ENCODE results near the gene RNF166. TPM values are rescaled to one million over a fixed set of nuclear protein-coding genes. Genes with fewer than 3 reads are reported as not detected.

The RNF166 gene
- total and polyA plus RNA-seq, 2 of the 13 experiments (the other 11 are each of a cell fraction or from before 2014, with no cell fraction given): 21.4 to 23.0 TPM

- TF ChIP-seq ZNF512 (CRISPR knock-in tag; IDR thresholded peaks at IDR 0.05) (no peak), ZNF292 (CRISPR knock-in tag; IDR thresholded peaks at IDR 0.05; ENCODE audit: borderline replicate concordance, low read depth) (no peak), ZNF589 (CRISPR knock-in tag; conservative IDR thresholded peaks at IDR 0.05) (no peak), ZNF704 (CRISPR knock-in tag; IDR thresholded peaks at IDR 0.05; ENCODE audit: borderline replicate concordance) (no peak), THAP11 (CRISPR knock-in tag; IDR thresholded peaks at IDR 0.05) (no peak), SRF (IDR thresholded peaks at IDR 0.05; ENCODE audit: low read depth, low read length) (no peak)
Measured at GRCh38 chr16:88721815-88722755, 15.9 kb upstream of the RNF166 start (continued).

GRCh38 chr16:88721236-88721635 lies 15.0 kb upstream of the RNF166 start:
- TF ChIP-seq CEBPB (IDR thresholded peaks at IDR 0.05; ENCODE audit: borderline replicate concordance, low read depth, low read length): no peak
- no peak for TF ChIP-seq TAF15 (IDR thresholded peaks at IDR 0.05; ENCODE audit: low read depth, low read length, poor library complexity, severe bottlenecking)
- TF ChIP-seq AGO2 (optimal IDR thresholded peaks at IDR 0.05; ENCODE audit: low read depth, low read length): peak; percentile 30
- FAIRE-seq: no peak
- Histone ChIP-seq H3K4me2 (ENCODE audit: low read depth, low read length) (no peak overlapping the region), H3K36me3 (replicated peaks in 1 of 2; ENCODE audit: control insufficient read depth in 1 of 2, insufficient read depth in 2 of 2, low read length in 2 of 2) (peaks cover 68 to 94% of the 10 kb centered on the region in 2 experiments; a peak in 4 of 5 replicates), H2AFZ (ENCODE audit: low read length) (no peak overlapping the region), H3K79me2 (ENCODE audit: insufficient read depth, low read length) (no peaks in the 10 kb centered on the region), H3K4me3 (replicated peaks in 1 of 3; ENCODE audit: insufficient read depth in 1 of 3, low read depth in 2 of 3, low read length in 3 of 3) (no peak overlapping the region), H3K9ac (ENCODE audit: insufficient read depth, low read depth, low read length) (no peak overlapping the region), H3K4me1 (ENCODE audit: insufficient read depth, low read length) (no peaks in the 10 kb centered on the region), H3K27me3 (ENCODE audit: control insufficient read depth in 1 of 2, insufficient read depth in 2 of 2, low read length in 2 of 2) (no peaks in the 10 kb centered on the region), H3K9me3 (ENCODE audit: low read length) (no peaks in the 10 kb centered on the region), H3K27ac (ENCODE audit: extremely low read length, insufficient read depth, low read length) (no peak overlapping the region), H4K20me1 (ENCODE audit: insufficient read depth, low read length) (no peaks in the 10 kb centered on the region)
- DNase-seq (ENCODE audit: low spot score): no peak
- POLR2A ChIA-PET: no interaction called here
- no peak for ATAC-seq
- intact Hi-C loops (cut with micrococcal nuclease; ENCODE audit: unreplicated experiment): no loop called here
- in situ Hi-C loops (cut with HindIII; ENCODE audit: extremely low pct_ligation_motif_present, low pct_unique_long_range_greater_than_20kb): no loop called here
- CTCF ChIA-PET (ENCODE audit: low intra/inter-chr PET ratio, low total read pairs): no interaction called here
- WGBS (ENCODE audit: low lambda C conversion rate): 96% methylated on average over 17 of the region's 17 CpGs
- no TSS peak for BruUV-seq (replicated peaks)
